HepG2 (cell line): Measurements from ENCODE around the gene ETF1. TPM values are rescaled to one million over a fixed set of nuclear protein-coding genes. Genes with fewer than 3 reads are reported as not detected.
A peak's percentile ranks its signal among the peaks of the same experiment; 100 is the strongest.

Experiments
- ATF4 ChIP-seq, 2 experiments: fragments of 450-650 bp in 1 of 2; sonication (generic) in 1 of 2; formaldehyde crosslinking; IDR thresholded peaks; 2 replicates each; pipeline versions ENCODE4 v1.5.0 to v1.8.0; 2020 to 2022; ENCODE audit warnings: mild to moderate bottlenecking in 1 of 2, missing genetic modification reagents in 1 of 2
- CHD4 ChIP-seq: fragments of 200-600 bp; sonication (generic); IDR thresholded peaks from 2 replicates; pipeline ENCODE4 v1.7.0; 2017; ENCODE audit warnings: mild to moderate bottlenecking, low read length, borderline replicate concordance
- ETV5 ChIP-seq: IDR thresholded peaks from 2 replicates; pipeline ENCODE4 v1.6.1; 2018; ENCODE audit warnings: missing biosample characterization, missing genetic modification reagents, inconsistent platforms, borderline replicate concordance
- GABPB1 ChIP-seq: IDR thresholded peaks from 2 replicates; pipeline ENCODE4 v1.6.1; 2016; ENCODE audit warnings: mild to moderate bottlenecking, missing genetic modification reagents, moderate library complexity, missing compliant biosample characterization
- KDM6A ChIP-seq: IDR thresholded peaks from 2 replicates; pipeline ENCODE4 v1.6.1; 2016; ENCODE audit warnings: low read depth
- MXD3 ChIP-seq: IDR thresholded peaks from 2 replicates; pipeline ENCODE4 v1.6.1; 2016; ENCODE audit warnings: mild to moderate bottlenecking, missing biosample characterization, missing genetic modification reagents
- NFYC ChIP-seq: IDR thresholded peaks from 2 replicates; pipeline ENCODE4 v1.6.1; 2016; ENCODE audit warnings: missing genetic modification reagents, missing compliant biosample characterization
- REPIN1 ChIP-seq: sonication (generic); formaldehyde crosslinking; IDR thresholded peaks from 2 replicates; pipeline ENCODE4 v1.8.0; 2022; ENCODE audit warnings: missing genetic modification reagents, low read depth, mild to moderate bottlenecking, borderline replicate concordance
- RFX1 ChIP-seq: fragments of 450-650 bp; IDR thresholded peaks from 2 replicates; pipeline ENCODE4 v1.6.1; 2017
- SALL1 ChIP-seq: sonication (generic); formaldehyde crosslinking; IDR thresholded peaks from 2 replicates; pipeline ENCODE4 v1.8.0; 2022; ENCODE audit warnings: mild to moderate bottlenecking, missing genetic modification reagents
- ZFP91 ChIP-seq: sonication (generic); formaldehyde crosslinking; IDR thresholded peaks from 2 replicates; pipeline ENCODE4 v1.9.0; 2022; ENCODE audit warnings: missing genetic modification reagents, mild to moderate bottlenecking, borderline replicate concordance
- ZKSCAN8 ChIP-seq: IDR thresholded peaks from 2 replicates; pipeline ENCODE4 v1.6.1; 2016; ENCODE audit warnings: borderline replicate concordance, missing genetic modification reagents, missing compliant biosample characterization
- ZNF101 ChIP-seq: sonication (generic); formaldehyde crosslinking; IDR thresholded peaks from 2 replicates; pipeline ENCODE4 v1.4.0; 2020; ENCODE audit warnings: mild to moderate bottlenecking, low read depth, missing genetic modification reagents, borderline replicate concordance
- ZNF160 ChIP-seq: sonication (generic); formaldehyde crosslinking; IDR thresholded peaks from 2 replicates; pipeline ENCODE4 v1.8.0; 2022; ENCODE audit warnings: mild to moderate bottlenecking, inconsistent platforms, missing genetic modification reagents
- ZNF225 ChIP-seq: sonication (generic); formaldehyde crosslinking; IDR thresholded peaks from 2 replicates; pipeline ENCODE4 v1.4.0; 2020; ENCODE audit warnings: mild to moderate bottlenecking, missing genetic modification reagents
- ZNF276 ChIP-seq: sonication (generic); formaldehyde crosslinking; IDR thresholded peaks from 2 replicates; pipeline ENCODE4 v1.4.0; 2020; ENCODE audit warnings: mild to moderate bottlenecking, low read depth, missing genetic modification reagents
- ZNF30 ChIP-seq: sonication (generic); formaldehyde crosslinking; IDR thresholded peaks from 2 replicates; pipeline ENCODE4 v1.5.0; 2020; ENCODE audit warnings: mild to moderate bottlenecking, missing genetic modification reagents
- ZNF496 ChIP-seq: sonication (generic); formaldehyde crosslinking; IDR thresholded peaks from 2 replicates; pipeline ENCODE4 v1.8.1; 2023; ENCODE audit warnings: mild to moderate bottlenecking, moderate library complexity, missing genetic modification reagents; ENCODE audit not compliant: insufficient replicate concordance
- ZNF558 ChIP-seq: sonication (generic); formaldehyde crosslinking; IDR thresholded peaks from 2 replicates; pipeline ENCODE4 v1.9.0; 2022; ENCODE audit warnings: mild to moderate bottlenecking, missing genetic modification reagents, borderline replicate concordance
- ZNF670 ChIP-seq: sonication (generic); formaldehyde crosslinking; IDR thresholded peaks from 2 replicates; pipeline ENCODE4 v1.8.0; 2022; ENCODE audit warnings: mild to moderate bottlenecking, missing genetic modification reagents, borderline replicate concordance
- ZNF746 ChIP-seq: sonication (generic); formaldehyde crosslinking; IDR thresholded peaks from 2 replicates; pipeline ENCODE4 v1.8.0; 2022; ENCODE audit warnings: mild to moderate bottlenecking, missing genetic modification reagents
- ZNF766 ChIP-seq: sonication (generic); formaldehyde crosslinking; IDR thresholded peaks from 2 replicates; pipeline ENCODE4 v1.5.0; 2020; ENCODE audit warnings: missing genetic modification reagents, borderline replicate concordance
- ZNF772 ChIP-seq: sonication (generic); formaldehyde crosslinking; IDR thresholded peaks from 2 replicates; pipeline ENCODE4 v1.5.0; 2020; ENCODE audit warnings: mild to moderate bottlenecking, missing genetic modification reagents
- ZNF777 ChIP-seq: sonication (generic); formaldehyde crosslinking; IDR thresholded peaks from 2 replicates; pipeline ENCODE4 v1.4.0; 2020; ENCODE audit warnings: missing genetic modification reagents
- polyA plus RNA-seq, 8 experiments: library from polyadenylated mRNA; depleted of rRNA in 3 of 8; stranded (reverse) in 7 of 8; unstranded in 1 of 8; fragments of >200 nt; fragmentation: Illumina TruSeq in 4 of 8; extraction: Trizol in 4 of 8; gene quantifications; 2 replicates each; pipeline versions ENCODE4 v1.2.1 to v1.2.3, GENCODE V29; 2011 to 2016; ENCODE audit warnings: low read depth in 4 of 8, missing spikeins in 1 of 8, mixed read lengths in 1 of 8; ENCODE audit not compliant: insufficient read depth in 1 of 8
- total RNA-seq, 5 experiments: library from RNA; depleted of rRNA; stranded (reverse); fragments of >200 nt; fragmentation: Illumina TruSeq; extraction: Trizol; gene quantifications; 2 replicates each; pipeline ENCODE4 v1.2.3, GENCODE V29; 2016; ENCODE audit warnings: low read depth in 1 of 5

ETF1 gene
- total and polyA plus RNA-seq, 2 of the 13 experiments (the other 11 are each of a cell fraction or from before 2014, with no cell fraction given): 52.1 to 184 TPM

- TF ChIP-seq ZFP91 (peak; percentile 38; the same call in 1 of the 2 replicates), CHD4 (no peak), ZNF276 (0 out of 2 replicates have a peak, but pooled peaks have one; percentile 37), ZNF225 (CRISPR knock-in tag) (no peak), ZNF670 (CRISPR knock-in tag) (0 out of 2 replicates have a peak, but pooled peaks have one; percentile 39), ZKSCAN8 (CRISPR knock-in tag) (0 out of 2 replicates have a peak, but pooled peaks have one; percentile 14), ZNF746 (no peak), RFX1 (no peak), ZNF777 (CRISPR knock-in tag) (peak; percentile 83), NFYC (no peak), ZNF160 (peak; percentile 53; the same call in 1 of the 2 replicates), SALL1 (peak; percentile 63; the same call in 1 of the 2 replicates), ATF4 (CRISPR knock-in tag; IDR thresholded peaks at IDR 0.05) (0 out of 4 replicates have a peak, but pooled peaks of 1 of the 2 experiments have one; percentile 35), REPIN1 (CRISPR knock-in tag) (0 out of 2 replicates have a peak, but pooled peaks have one; percentile 23), ZNF766 (peak; percentile 36; the same call in 1 of the 2 replicates), ETV5 (CRISPR knock-in tag) (peak; percentile 13; the same call in 1 of the 2 replicates), ZNF101 (CRISPR knock-in tag) (no peak), ZNF496 (CRISPR knock-in tag) (no peak), KDM6A (no peak), ZNF558 (peak; percentile 45; the same call in 1 of the 2 replicates), GABPB1 (CRISPR knock-in tag) (peak; percentile 73; the same call in 1 of the 2 replicates), MXD3 (CRISPR knock-in tag) (peak; percentile 72; the same call in 1 of the 2 replicates), ZNF772 (CRISPR knock-in tag) (no peak; the same call in 1 of the 2 replicates), ZNF30 (CRISPR knock-in tag) (0 out of 2 replicates have a peak, but pooled peaks have one; percentile 72)
Observed at GRCh38 chr5:138491669-138492559, 51.1 kb downstream of the ETF1 start (continued).
